Gastroesophageal sphincter (tissue), 3 donors: Measurements from ENCODE around the gene BAIAP2L1.
"Not testable (repeated sequence)": the region's sequence is repeated elsewhere in the genome, so short reads cannot be mapped to it uniquely, and the experiment has no call there.

ENCODE experiments used
- EP300 ChIP-seq: sonication (generic); formaldehyde crosslinking; IDR thresholded peaks from one replicate; pipeline ENCODE4 v1.6.1; 2017; ENCODE audit warnings: antibody characterized with exemption, mild to moderate bottlenecking
- POLR2A ChIP-seq, 2 donors: fragments of 450-650 bp; IDR thresholded peaks; one replicate each; pipeline ENCODE4 v1.6.1; 2017; ENCODE audit warnings: antibody characterized with exemption in 2 of 2, mild to moderate bottlenecking in 2 of 2, moderate library complexity in 1 of 2
- TF ChIP-seq, protein P1 (sequence below), 4 experiments: fragments of 200-600 bp in 2 of 4; fragments of 450-650 bp in 2 of 4; sonication (generic) in 1 of 4; IDR thresholded peaks; one replicate each; pipeline ENCODE4 v1.5.1; 2017 to 2019; ENCODE audit warnings: antibody characterized with exemption in 4 of 4, mild to moderate bottlenecking in 2 of 4, moderate library complexity in 2 of 4

DNA sequence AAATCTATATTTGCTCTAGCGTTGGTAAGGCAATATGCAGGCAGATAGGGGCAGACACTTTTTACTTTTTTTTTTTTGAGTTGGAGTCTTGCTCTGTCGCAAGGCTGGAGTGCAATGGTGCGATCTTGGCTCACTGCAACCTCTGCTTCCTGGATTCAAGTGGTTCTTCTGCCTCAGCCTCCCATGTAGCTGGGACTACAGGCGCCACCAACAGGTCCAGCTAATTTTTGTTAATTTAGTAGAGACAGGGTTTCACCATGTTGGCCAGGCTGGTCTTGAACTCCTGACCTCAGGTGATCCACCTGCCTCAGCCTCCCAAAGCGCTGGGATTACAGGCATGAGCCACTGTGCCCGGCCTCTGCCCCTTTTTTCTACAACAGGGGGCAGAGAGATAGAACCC, 12.8 kb upstream of the BAIAP2L1 start:
- TF ChIP-seq, protein P1, sequence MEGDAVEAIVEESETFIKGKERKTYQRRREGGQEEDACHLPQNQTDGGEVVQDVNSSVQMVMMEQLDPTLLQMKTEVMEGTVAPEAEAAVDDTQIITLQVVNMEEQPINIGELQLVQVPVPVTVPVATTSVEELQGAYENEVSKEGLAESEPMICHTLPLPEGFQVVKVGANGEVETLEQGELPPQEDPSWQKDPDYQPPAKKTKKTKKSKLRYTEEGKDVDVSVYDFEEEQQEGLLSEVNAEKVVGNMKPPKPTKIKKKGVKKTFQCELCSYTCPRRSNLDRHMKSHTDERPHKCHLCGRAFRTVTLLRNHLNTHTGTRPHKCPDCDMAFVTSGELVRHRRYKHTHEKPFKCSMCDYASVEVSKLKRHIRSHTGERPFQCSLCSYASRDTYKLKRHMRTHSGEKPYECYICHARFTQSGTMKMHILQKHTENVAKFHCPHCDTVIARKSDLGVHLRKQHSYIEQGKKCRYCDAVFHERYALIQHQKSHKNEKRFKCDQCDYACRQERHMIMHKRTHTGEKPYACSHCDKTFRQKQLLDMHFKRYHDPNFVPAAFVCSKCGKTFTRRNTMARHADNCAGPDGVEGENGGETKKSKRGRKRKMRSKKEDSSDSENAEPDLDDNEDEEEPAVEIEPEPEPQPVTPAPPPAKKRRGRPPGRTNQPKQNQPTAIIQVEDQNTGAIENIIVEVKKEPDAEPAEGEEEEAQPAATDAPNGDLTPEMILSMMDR (IDR thresholded peaks at IDR 0.05): not testable (repeated sequence)
- not testable (repeated sequence) for TF ChIP-seq POLR2A (IDR thresholded peaks at IDR 0.05); EP300
